ENCODE data around the gene MAEA.

MAEA gene

GRCh38 chr4:1353186-1354055 is 63.7 kb downstream of the MAEA start:
- TF ChIP-seq CTCF (conservative IDR thresholded peaks at IDR 0.05; ENCODE audit: low read depth, low read length), result no peak
- no peak for DNase-seq (ENCODE audit: low read depth)
- H3K4me3 ChIP-seq (ENCODE audit: low read length), result no peak overlapping the region

GRCh38 chr4:1354136-1354982 is 64.7 kb downstream of the MAEA start:
- TF ChIP-seq CTCF (conservative IDR thresholded peaks at IDR 0.05; ENCODE audit: low read depth, low read length), result no peak
- no peak for DNase-seq (ENCODE audit: low read depth)
- no peak overlapping the region for H3K4me3 ChIP-seq (ENCODE audit: low read length)

GRCh38 chr4:1354983-1355275 is 65.2 kb downstream of the MAEA start:
- TF ChIP-seq CTCF (conservative IDR thresholded peaks at IDR 0.05; ENCODE audit: low read depth, low read length), result no peak
- no peak for DNase-seq (ENCODE audit: low read depth)
- H3K4me3 ChIP-seq (ENCODE audit: low read length), result no peak overlapping the region

GRCh38 chr4:1355378-1355777 is 65.7 kb downstream of the MAEA start:
- DNase-seq (ENCODE audit: low read depth), result no peak
- no peak for TF ChIP-seq CTCF (conservative IDR thresholded peaks at IDR 0.05; ENCODE audit: low read depth, low read length)

GRCh38 chr4:1356181-1356998 is 66.7 kb downstream of the MAEA start:
- H3K4me3 ChIP-seq (ENCODE audit: low read length), result no peak overlapping the region
- no peak for DNase-seq (ENCODE audit: low read depth)
- peak; percentile 89 for TF ChIP-seq CTCF (conservative IDR thresholded peaks at IDR 0.05; ENCODE audit: low read depth, low read length)

More at GRCh38 chr4:1355378-1355777, 65.7 kb downstream of the MAEA start:
- H3K4me3 ChIP-seq (ENCODE audit: low read length), result no peak overlapping the region

GRCh38 chr4:1357356-1358248 is 67.9 kb downstream of the MAEA start:
- TF ChIP-seq CTCF (conservative IDR thresholded peaks at IDR 0.05; ENCODE audit: low read depth, low read length), result no peak
- H3K4me3 ChIP-seq (ENCODE audit: low read length), result no peak overlapping the region
- no peak for DNase-seq (ENCODE audit: low read depth)
